GM19238 (cell line): ENCODE data around the gene MUC2.

ENCODE experiments used
- DNase-seq: peaks from one replicate; pipeline ENCODE4 v3.0.0; 2011; ENCODE audit warnings: low spot score; ENCODE audit not compliant: insufficient read length

Gene MUC2

GRCh38 chr11:1074244-1075221, at the start of gene MUC2:
TSS of gene MUC2 (plus strand) at chr11:1074874.
- no peak for DNase-seq

- DNase-seq, result no peak
Measured at GRCh38 chr11:1025410-1026162, 49.1 kb upstream of the MUC2 start.

- DNase-seq, result no peak
Measured at GRCh38 chr11:1026163-1026450, 48.6 kb upstream of the MUC2 start.

GRCh38 chr11:1026641-1027482, 47.8 kb upstream of the MUC2 start:
- DNase-seq, result no peak

GRCh38 chr11:1027483-1028290, 47.0 kb upstream of the MUC2 start:
- no peak for DNase-seq

GRCh38 chr11:1028291-1028540, 46.5 kb upstream of the MUC2 start:
- no peak for DNase-seq

- DNase-seq, result no peak
Measured at GRCh38 chr11:1028616-1029015, 46.1 kb upstream of the MUC2 start.

GRCh38 chr11:1029051-1029450, 45.6 kb upstream of the MUC2 start:
- DNase-seq, result no peak

- DNase-seq, result no peak
Measured at GRCh38 chr11:1029654-1030053, 45.0 kb upstream of the MUC2 start.

- DNase-seq, result no peak
Measured at GRCh38 chr11:1030086-1030485, 44.6 kb upstream of the MUC2 start.

GRCh38 chr11:1030556-1030955, 44.1 kb upstream of the MUC2 start:
- no peak for DNase-seq

GRCh38 chr11:1031121-1031899, 43.4 kb upstream of the MUC2 start:
- DNase-seq, result no peak

- no peak for DNase-seq
Measured at GRCh38 chr11:1032310-1032891, 42.3 kb upstream of the MUC2 start.

GRCh38 chr11:1033016-1033798, 41.5 kb upstream of the MUC2 start:
- no peak for DNase-seq

GRCh38 chr11:1034001-1034400, 40.7 kb upstream of the MUC2 start:
- no peak for DNase-seq

- DNase-seq, result no peak
Measured at GRCh38 chr11:1034456-1035295, 40.0 kb upstream of the MUC2 start.

- no peak for DNase-seq
Measured at GRCh38 chr11:1035577-1036283, 38.9 kb upstream of the MUC2 start.
